ENCODE data around the gene CFTR. TPM values are rescaled to one million over a fixed set of nuclear protein-coding genes. Genes with fewer than 3 reads are reported as not detected.

Gene CFTR
- total RNA-seq, 4 donors from 2014 or later: 3.4 to 13.5 (median 7.1) TPM

GRCh38 chr7:117564627-117565026, 84.8 kb downstream of the CFTR start:
- Histone ChIP-seq H3K4me3 (no peak overlapping the region), H3K27me3 (no peaks in the 10 kb centered on the region), H3K9me3 (no peaks in the 10 kb centered on the region), H3K27ac (no peak overlapping the region), H3K4me1 (no peaks in the 10 kb centered on the region), H3K36me3 (no peaks in the 10 kb centered on the region)
- no peak for TF ChIP-seq POLR2A (IDR thresholded peaks at IDR 0.05)
- WGBS: 58% methylated on average over 2 of the region's 2 CpGs
- DNase-seq (ENCODE audit: low spot score in 2 of 2): no peak

GRCh38 chr7:117565226-117565625, 85.4 kb downstream of the CFTR start:
- no peaks in the 10 kb centered on the region for H3K4me1 ChIP-seq
- no peak overlapping the region for H3K27ac ChIP-seq
- H3K36me3 ChIP-seq: no peaks in the 10 kb centered on the region
- TF ChIP-seq POLR2AphosphoS5 (IDR thresholded peaks at IDR 0.05) (no peak), CTCF (IDR thresholded peaks at IDR 0.05) (no peak)
- DNase-seq (ENCODE audit: low spot score in 2 of 2): no peak
- H3K4me3 ChIP-seq: no peak overlapping the region
- H3K27me3 ChIP-seq: no peaks in the 10 kb centered on the region
- H3K9me3 ChIP-seq: no peaks in the 10 kb centered on the region
- 92% methylated on average over 4 of the region's 4 CpGs for WGBS

- Histone ChIP-seq H3K27me3 (no peaks in the 10 kb centered on the region), H3K36me3 (no peaks in the 10 kb centered on the region), H3K4me3 (no peak overlapping the region), H3K9me3 (no peaks in the 10 kb centered on the region), H3K4me1 (no peaks in the 10 kb centered on the region), H3K27ac (no peak overlapping the region)
- TF ChIP-seq CTCF (IDR thresholded peaks at IDR 0.05) (no peak), EP300 (IDR thresholded peaks at IDR 0.05) (no peak), POLR2AphosphoS5 (IDR thresholded peaks at IDR 0.05) (no peak), POLR2A (IDR thresholded peaks at IDR 0.05) (no peak)
- 55% methylated on average over 1 of the region's 1 CpG for WGBS
- no peak for DNase-seq (ENCODE audit: low spot score in 2 of 2)
These were observed 88.0 kb downstream of the CFTR start for GRCh38 chr7:117567781-117568180.

GRCh38 chr7:117572856-117573620, 93.2 kb downstream of the CFTR start:
- TF ChIP-seq EP300 (IDR thresholded peaks at IDR 0.05): no peak
- no peak for TF ChIP-seq CTCF (IDR thresholded peaks at IDR 0.05)
- TF ChIP-seq POLR2AphosphoS5 (IDR thresholded peaks at IDR 0.05): no peak
- no peak for TF ChIP-seq POLR2A (IDR thresholded peaks at IDR 0.05)
- no peak overlapping the region for H3K27ac ChIP-seq
- H3K9me3 ChIP-seq: no peaks in the 10 kb centered on the region
- no peak for DNase-seq (ENCODE audit: low spot score in 2 of 2)
- H3K4me1 ChIP-seq: no peaks in the 10 kb centered on the region
- H3K36me3 ChIP-seq: no peaks in the 10 kb centered on the region
- H3K27me3 ChIP-seq: no peaks in the 10 kb centered on the region
- H3K4me3 ChIP-seq: no peak overlapping the region

GRCh38 chr7:117581424-117581823, 101.6 kb downstream of the CFTR start:
- Histone ChIP-seq H3K4me3 (no peak overlapping the region), H3K27ac (no peak overlapping the region), H3K36me3 (no peaks in the 10 kb centered on the region), H3K9me3 (no peaks in the 10 kb centered on the region), H3K4me1 (no peaks in the 10 kb centered on the region), H3K27me3 (no peaks in the 10 kb centered on the region)
- TF ChIP-seq EP300 (IDR thresholded peaks at IDR 0.05) (no peak), POLR2AphosphoS5 (IDR thresholded peaks at IDR 0.05) (no peak), POLR2A (IDR thresholded peaks at IDR 0.05) (no peak)
- 79% methylated on average over 1 of the region's 1 CpG for WGBS
- DNase-seq (ENCODE audit: low spot score in 2 of 2): no peak

GRCh38 chr7:117582219-117582704, 102.4 kb downstream of the CFTR start:
- Histone ChIP-seq H3K27ac (no peak overlapping the region), H3K36me3 (no peaks in the 10 kb centered on the region), H3K4me3 (no peak overlapping the region), H3K9me3 (no peaks in the 10 kb centered on the region), H3K4me1 (no peaks in the 10 kb centered on the region), H3K27me3 (no peaks in the 10 kb centered on the region)
- DNase-seq (ENCODE audit: low spot score in 2 of 2): no peak
- WGBS: 44% methylated on average over 1 of the region's 1 CpG
- TF ChIP-seq POLR2A (IDR thresholded peaks at IDR 0.05) (no peak), CTCF (IDR thresholded peaks at IDR 0.05) (no peak), POLR2AphosphoS5 (IDR thresholded peaks at IDR 0.05) (no peak), EP300 (IDR thresholded peaks at IDR 0.05) (no peak)
